Measurements from ENCODE around the gene KIRREL2. TPM values are rescaled to one million over a fixed set of nuclear protein-coding genes. Genes with fewer than 3 reads are reported as not detected.

KIRREL2 gene
- total and polyA plus RNA-seq, 2 of the 8 experiments (the other 6 are each of a cell fraction or from before 2014, with no cell fraction given) = 2.4 to 4.6 TPM

GRCh38 chr19:35813043-35813890 is 43.4 kb upstream of the KIRREL2 start:
- Histone ChIP-seq H3K4me1 (replicated peaks in 1 of 4; ENCODE audit: control insufficient read depth in 3 of 4, insufficient read depth in 4 of 4, low read length in 3 of 4) (peaks cover 0 to 4% (median 1%) of the 10 kb centered on the region in 4 experiments; a peak in 4 of 7 replicates), H3K9me3 (ENCODE audit: insufficient read depth in 2 of 2, low read depth in 1 of 2, low read length in 1 of 2) (no peaks in the 10 kb centered on the region), H4K8ac (ENCODE audit: extremely low read depth, insufficient read depth, low read length) (no peak overlapping the region), H3K14ac (ENCODE audit: insufficient read length) (no peak overlapping the region), H3K27ac (ENCODE audit: low read depth, low read length) (no peak overlapping the region), H4K5ac (ENCODE audit: insufficient read length, low read depth, low read length) (no peak overlapping the region), H3K36me3 (ENCODE audit: control insufficient read depth in 2 of 4, insufficient read depth in 4 of 4, low read length in 3 of 4) (no peaks in the 10 kb centered on the region), H3K79me1 (ENCODE audit: low read depth, low read length) (no peaks in the 10 kb centered on the region), H2AFZ (ENCODE audit: low read length) (no peak overlapping the region), H2AK5ac (ENCODE audit: low read depth, low read length) (no peak overlapping the region), H2BK20ac (ENCODE audit: low read length) (no peak overlapping the region), H3K23ac (ENCODE audit: insufficient read length) (no peak overlapping the region), H3K9ac (replicated peaks in 1 of 4; ENCODE audit: extremely low read depth in 1 of 4, low read depth in 3 of 4, low read length in 3 of 4) (no peak overlapping the region), H3K18ac (ENCODE audit: extremely low read depth, low read length) (no peak overlapping the region), H4K91ac (replicated peaks; ENCODE audit: insufficient read length, low read length) (no peak overlapping the region), H3K79me2 (ENCODE audit: control insufficient read depth in 1 of 2, insufficient read depth in 2 of 2, low read length in 2 of 2) (no peaks in the 10 kb centered on the region), H3K4ac (replicated peaks; ENCODE audit: insufficient read length, low read depth, low read length) (no peak overlapping the region), H3K56ac (replicated peaks; ENCODE audit: insufficient read length, low read depth, low read length) (no peak overlapping the region), H2BK5ac (ENCODE audit: low read depth, low read length) (no peak overlapping the region), H2BK15ac (ENCODE audit: low read length) (no peak overlapping the region), H2BK12ac (ENCODE audit: low read depth, low read length) (no peak overlapping the region), H4K20me1 (replicated peaks in 1 of 2; ENCODE audit: control insufficient read depth in 1 of 2, insufficient read depth in 2 of 2, low read length in 2 of 2) (no peaks in the 10 kb centered on the region), H2BK120ac (replicated peaks; ENCODE audit: low read depth, low read length) (no peak overlapping the region), H3K4me3 (ENCODE audit: extremely low read depth in 1 of 4, insufficient read depth in 2 of 4, low read depth in 3 of 4, low read length in 4 of 4) (no peak overlapping the region), H3K23me2 (ENCODE audit: low read depth, low read length) (no peaks in the 10 kb centered on the region), H3K4me2 (ENCODE audit: insufficient read depth in 1 of 2, low read depth in 2 of 2, low read length in 2 of 2) (no peak overlapping the region), H3K27me3 (replicated peaks in 1 of 4; ENCODE audit: control insufficient read depth in 3 of 4, extremely low read depth in 1 of 4, insufficient read depth in 3 of 4, low read length in 3 of 4) (no peaks in the 10 kb centered on the region)
- TF ChIP-seq MAX (IDR thresholded peaks at IDR 0.05) (no peak), ATF2 (IDR thresholded peaks at IDR 0.05; ENCODE audit: low read length) (no peak)
- no peak for FAIRE-seq
- ChIA-PET POLR2A (ENCODE audit: partially characterized antibody) (interaction anchor here (1.0 kb wide), 1 partner anchor 99 kb away, joined by 3 read pairs; no protein-coding TSS in a partner anchor), CTCF (ENCODE audit: partially characterized antibody) (no interaction called here)
- DNase-seq (ENCODE audit: low read depth in 1 of 2, low spot score in 2 of 2) = no peak
- 90% methylated on average over 11 of the region's 11 CpGs; no CpG with 5 or more reads in 1 of the 2 experiments for WGBS, 2 experiments (ENCODE audit: extremely low coverage in 1 of 2, insufficient coverage in 1 of 2, insufficient read length in 1 of 2, insufficient replicate concordance in 2 of 2, low coverage in 1 of 2, low lambda C conversion rate in 2 of 2, missing lambda C conversion rate in 1 of 2)

Measured in H1 (cell line).